ENCODE measurements around the gene HIBCH. TPM values are rescaled to one million over a fixed set of nuclear protein-coding genes. Genes with fewer than 3 reads are reported as not detected.

HIBCH gene
- total RNA-seq, 1 donor from 2014 or later, result 16.3 TPM

GRCh38 chr2:190156530-190157212, 163.0 kb downstream of the HIBCH start:
- no peaks in the 10 kb centered on the region for H3K79me2 ChIP-seq (ENCODE audit: insufficient read depth, low read length)
- no peak overlapping the region for H3K9ac ChIP-seq (ENCODE audit: low read length)
- no peaks in the 10 kb centered on the region for H3K9me3 ChIP-seq (ENCODE audit: insufficient read depth, low read depth, low read length)
- no peak overlapping the region for H3K4me2 ChIP-seq (ENCODE audit: low read length)
- no peaks in the 10 kb centered on the region for H4K20me1 ChIP-seq (ENCODE audit: insufficient read depth, low read length)
- no peaks in the 10 kb centered on the region for H3K36me3 ChIP-seq (ENCODE audit: insufficient read depth, low read length)
- Mint-ChIP-seq H3K36me3 (ENCODE audit: low read depth, unreplicated experiment) (no peaks in the 10 kb centered on the region), H3K4me1 (ENCODE audit: low read depth, unreplicated experiment) (no peaks in the 10 kb centered on the region), H3K9me3 (ENCODE audit: unreplicated experiment) (no peaks in the 10 kb centered on the region), H3K4me3 (ENCODE audit: unreplicated experiment) (no peak overlapping the region), H3K27me3 (ENCODE audit: low read depth, unreplicated experiment) (no peaks in the 10 kb centered on the region), H3K27ac (ENCODE audit: unreplicated experiment) (no peak overlapping the region)
- H3K27ac ChIP-seq (ENCODE audit: low read depth, low read length), result no peak overlapping the region
- TF ChIP-seq CTCF (IDR thresholded peaks at IDR 0.05; ENCODE audit: insufficient read depth, low read depth, low read length) (no peak), EZH2 (IDR thresholded peaks at IDR 0.05; ENCODE audit: insufficient read depth, low read length) (no peak)
- no peak for DNase-seq (ENCODE audit: low read depth)
- FAIRE-seq, result no peak
- H3K4me3 ChIP-seq (ENCODE audit: insufficient read depth, low read depth, low read length), result no peak overlapping the region
- no peak overlapping the region for H2AFZ ChIP-seq (ENCODE audit: low read depth, low read length)
- no peaks in the 10 kb centered on the region for H3K27me3 ChIP-seq (ENCODE audit: insufficient read depth, low read length)
- no peaks in the 10 kb centered on the region for H3K4me1 ChIP-seq (ENCODE audit: insufficient read depth, low read length)

Other genes starting within 250 kb of the HIBCH start
- 8.7 and 11.3 TPM in 2 replicates for gene INPP1, start 23.8 kb upstream of the HIBCH start, total RNA-seq
- 2.6 and 2.7 TPM in 2 replicates for gene MFSD6, start 88.5 kb upstream of the HIBCH start, total RNA-seq
- gene NEMP2, start 214.9 kb upstream of the HIBCH start, total RNA-seq, result 2.7 and 3.8 TPM in 2 replicates

Measured in astrocyte (in vitro differentiated cells and primary cell).